Glutamatergic neuron (in vitro differentiated cells): Measurements from ENCODE around the gene PRR12. TPM values are rescaled to one million over a fixed set of nuclear protein-coding genes. Genes with fewer than 3 reads are reported as not detected.
A peak's percentile ranks its signal among the peaks of the same experiment; 100 is the strongest.

Experiments
- DNase-seq: peaks from one replicate; pipeline ENCODE4 v3.0.0; 2022
- H3K27ac Mint-ChIP-seq: one replicate; pipeline ENCODE4 v1.8.0; 2020; ENCODE audit warnings: mild to moderate bottlenecking, mixed read lengths, inconsistent platforms; ENCODE audit not compliant: unreplicated experiment
- H3K27me3 Mint-ChIP-seq: one replicate; pipeline ENCODE4 v1.8.0; 2020; ENCODE audit warnings: mild to moderate bottlenecking, moderate library complexity, mixed read lengths, inconsistent platforms; ENCODE audit not compliant: unreplicated experiment
- H3K36me3 Mint-ChIP-seq: one replicate; pipeline ENCODE4 v1.8.0; 2020; ENCODE audit warnings: mild to moderate bottlenecking, mixed read lengths, inconsistent platforms; ENCODE audit not compliant: unreplicated experiment
- H3K4me1 Mint-ChIP-seq: one replicate; pipeline ENCODE4 v1.8.0; 2020; ENCODE audit warnings: mild to moderate bottlenecking, low read depth, mixed read lengths, inconsistent platforms; ENCODE audit not compliant: unreplicated experiment
- H3K4me3 Mint-ChIP-seq: one replicate; pipeline ENCODE4 v1.8.0; 2020; ENCODE audit warnings: mild to moderate bottlenecking, mixed read lengths, inconsistent platforms; ENCODE audit not compliant: unreplicated experiment
- H3K9me3 Mint-ChIP-seq: one replicate; pipeline ENCODE4 v1.8.0; 2020; ENCODE audit warnings: mild to moderate bottlenecking, moderate library complexity, mixed read lengths, inconsistent platforms; ENCODE audit not compliant: unreplicated experiment
- total RNA-seq: library from RNA; stranded (reverse); fragmentation: NEBNext Ultra II Directional; extraction: Animal tissue kit (Norgen Biotek cat#: 25700); gene quantifications from one replicate; pipeline ENCODE4 v1.2.1, GENCODE V29; 2021; ENCODE audit not compliant: unreplicated experiment
- TF ChIP-seq, protein P1 (sequence below): fragments of 200-600 bp; sonication (generic); IDR thresholded peaks from one replicate; pipeline ENCODE4 v1.5.0; 2021; ENCODE audit not compliant: partially characterized antibody, unreplicated experiment

The PRR12 gene
- total RNA-seq, 1 donor from 2014 or later, result 39.2 TPM

- H3K27me3 Mint-ChIP-seq, result peaks cover 9% of the 10 kb centered on the region
- DNase-seq, result peak; percentile 56
- H3K4me1 Mint-ChIP-seq, result peaks cover 10% of the 10 kb centered on the region
Observed at GRCh38 chr19:49591731-49592485, 926 bp downstream of the PRR12 start.

DNA sequence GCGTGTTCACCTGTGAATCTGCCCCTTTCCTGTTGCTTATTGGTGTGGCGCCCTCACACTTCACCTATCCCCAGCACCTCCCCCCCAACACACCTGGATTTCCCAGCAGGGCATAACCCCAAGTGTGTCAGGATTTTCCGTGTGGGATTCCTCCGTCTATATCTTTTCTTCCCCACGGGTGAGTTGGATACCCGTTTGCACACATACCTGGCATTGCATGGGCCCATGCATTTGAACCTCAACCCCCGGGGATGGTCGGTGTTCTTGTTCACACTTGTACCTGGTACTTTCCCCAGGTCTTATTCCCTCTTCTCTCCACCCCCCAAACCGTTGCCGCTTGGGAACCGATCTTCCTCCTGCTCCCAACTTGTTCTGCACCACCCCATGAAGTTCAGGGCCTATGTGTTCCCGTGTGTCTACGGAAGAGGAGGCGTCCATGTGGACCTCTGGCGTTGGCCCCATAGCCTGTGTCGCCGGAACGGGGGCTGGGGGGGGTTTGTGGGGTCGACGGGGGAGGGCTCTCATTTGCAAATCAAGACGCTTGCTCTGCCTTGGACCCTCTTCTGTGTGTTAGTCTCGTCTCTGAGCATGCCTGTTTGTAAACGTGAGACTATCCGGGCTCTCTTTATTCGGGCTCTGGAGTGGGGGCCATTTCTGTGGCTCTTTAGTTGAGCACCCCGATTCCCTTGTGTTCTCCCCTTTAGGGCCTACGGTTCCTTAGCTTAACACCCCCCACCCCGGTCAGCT is 1.7 kb downstream of the PRR12 start:
- H3K4me3 Mint-ChIP-seq, result peak overlapping the region; percentile 89
- no peaks in the 10 kb centered on the region for H3K36me3 Mint-ChIP-seq
- H3K27ac Mint-ChIP-seq, result peak overlapping the region; percentile 77
- no peak for DNase-seq
- TF ChIP-seq, protein P1, sequence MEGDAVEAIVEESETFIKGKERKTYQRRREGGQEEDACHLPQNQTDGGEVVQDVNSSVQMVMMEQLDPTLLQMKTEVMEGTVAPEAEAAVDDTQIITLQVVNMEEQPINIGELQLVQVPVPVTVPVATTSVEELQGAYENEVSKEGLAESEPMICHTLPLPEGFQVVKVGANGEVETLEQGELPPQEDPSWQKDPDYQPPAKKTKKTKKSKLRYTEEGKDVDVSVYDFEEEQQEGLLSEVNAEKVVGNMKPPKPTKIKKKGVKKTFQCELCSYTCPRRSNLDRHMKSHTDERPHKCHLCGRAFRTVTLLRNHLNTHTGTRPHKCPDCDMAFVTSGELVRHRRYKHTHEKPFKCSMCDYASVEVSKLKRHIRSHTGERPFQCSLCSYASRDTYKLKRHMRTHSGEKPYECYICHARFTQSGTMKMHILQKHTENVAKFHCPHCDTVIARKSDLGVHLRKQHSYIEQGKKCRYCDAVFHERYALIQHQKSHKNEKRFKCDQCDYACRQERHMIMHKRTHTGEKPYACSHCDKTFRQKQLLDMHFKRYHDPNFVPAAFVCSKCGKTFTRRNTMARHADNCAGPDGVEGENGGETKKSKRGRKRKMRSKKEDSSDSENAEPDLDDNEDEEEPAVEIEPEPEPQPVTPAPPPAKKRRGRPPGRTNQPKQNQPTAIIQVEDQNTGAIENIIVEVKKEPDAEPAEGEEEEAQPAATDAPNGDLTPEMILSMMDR, result no peak
- peaks cover 10% of the 10 kb centered on the region for H3K4me1 Mint-ChIP-seq
- H3K27me3 Mint-ChIP-seq, result peaks cover 9% of the 10 kb centered on the region
- peaks cover 13% of the 10 kb centered on the region for H3K9me3 Mint-ChIP-seq

More at GRCh38 chr19:49591731-49592485, 926 bp downstream of the PRR12 start:
- Mint-ChIP-seq H3K27ac (peak overlapping the region; percentile 77), H3K4me3 (peak overlapping the region; percentile 89), H3K9me3 (peaks cover 13% of the 10 kb centered on the region), H3K36me3 (no peaks in the 10 kb centered on the region)
- TF ChIP-seq, protein P1, result no peak

GRCh38 chr19:49593233-49594113 is 2.5 kb downstream of the PRR12 start:
- Mint-ChIP-seq H3K27ac (peak overlapping the region; percentile 50), H3K36me3 (no peaks in the 10 kb centered on the region), H3K4me3 (peak overlapping the region; percentile 89), H3K27me3 (peaks cover 9% of the 10 kb centered on the region), H3K4me1 (peaks cover 10% of the 10 kb centered on the region), H3K9me3 (peaks cover 13% of the 10 kb centered on the region)
- TF ChIP-seq, protein P1, result no peak
- peak; percentile 96 for DNase-seq

DNA sequence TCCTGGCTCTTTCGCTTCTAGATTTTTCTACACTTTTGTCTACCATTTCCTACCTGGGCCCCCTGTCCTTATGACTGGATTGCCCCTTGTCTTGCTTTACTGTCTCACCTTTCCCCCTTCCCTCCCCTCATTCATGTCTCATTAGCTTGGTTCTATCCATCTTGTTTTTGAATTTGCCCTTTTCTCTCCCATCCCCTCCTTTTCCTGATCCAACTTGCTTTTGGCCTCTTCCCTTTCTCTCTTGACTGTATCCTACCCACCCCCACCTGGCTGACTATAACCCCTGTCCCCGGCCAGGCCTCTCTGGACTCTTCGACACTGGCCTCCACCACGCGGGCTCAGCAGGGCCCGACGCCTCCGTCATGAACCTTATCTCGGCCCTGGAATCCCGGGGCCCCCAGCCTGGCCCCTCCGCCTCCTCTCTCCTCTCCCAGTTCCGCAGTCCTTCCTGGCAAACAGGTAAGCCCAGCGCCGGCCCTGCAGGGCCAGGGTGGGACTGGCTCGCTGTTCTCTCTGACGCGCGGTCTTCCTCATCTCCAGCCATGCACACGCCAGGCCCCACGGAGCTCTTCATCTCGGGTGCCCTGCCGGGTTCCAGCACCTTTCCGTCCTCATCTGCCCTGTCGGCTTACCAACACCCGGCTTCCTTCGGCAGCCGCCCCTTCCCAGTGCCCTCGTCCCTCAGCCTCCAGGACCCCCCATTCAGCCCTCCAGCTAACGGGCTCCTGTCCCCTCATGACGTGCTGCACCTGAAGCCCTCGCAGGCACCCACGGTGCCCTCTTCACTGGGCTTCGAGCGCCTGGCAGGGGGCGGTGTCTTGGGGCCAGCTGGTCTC is 3.4 kb downstream of the PRR12 start:
- peaks cover 11% of the 10 kb centered on the region for H3K9me3 Mint-ChIP-seq
- DNase-seq, result no peak
- H3K27me3 Mint-ChIP-seq, result peaks cover 9% of the 10 kb centered on the region
- peak overlapping the region; percentile 50 for H3K27ac Mint-ChIP-seq
- H3K36me3 Mint-ChIP-seq, result no peaks in the 10 kb centered on the region
- peak overlapping the region; percentile 89 for H3K4me3 Mint-ChIP-seq
- peaks cover 10% of the 10 kb centered on the region for H3K4me1 Mint-ChIP-seq
- TF ChIP-seq, protein P1, result no peak
